Large intestine (tissue), 3 donors: Measurements from ENCODE around the gene GTPBP1. TPM values are rescaled to one million over a fixed set of nuclear protein-coding genes. Genes with fewer than 3 reads are reported as not detected.

Experiments
- DNase-seq, 2 donors: peaks; one replicate each; pipeline versions ENCODE4 v3.0.0 to v3.0.0-alpha.2; 2013
- H3K27ac ChIP-seq: one replicate; pipeline ENCODE4 v1.5.1; 2013; ENCODE audit warnings: low read length
- H3K27me3 ChIP-seq: 2 replicates; pipeline ENCODE4 v1.6.1; 2013; ENCODE audit warnings: low read length; ENCODE audit not compliant: control insufficient read depth, insufficient read depth
- H3K36me3 ChIP-seq: 2 replicates; pipeline ENCODE4 v1.6.1; 2013; ENCODE audit warnings: low read length; ENCODE audit not compliant: control insufficient read depth, insufficient read depth
- H3K4me1 ChIP-seq: one replicate; pipeline ENCODE4 v1.6.1; 2013; ENCODE audit warnings: low read length; ENCODE audit not compliant: control insufficient read depth, insufficient read depth
- H3K4me3 ChIP-seq: one replicate; pipeline ENCODE4 v1.5.1; 2013; ENCODE audit warnings: low read length
- H3K9me3 ChIP-seq: one replicate; pipeline ENCODE4 v1.6.1; 2013; ENCODE audit warnings: mild to moderate bottlenecking, low read depth, low read length, moderate library complexity; ENCODE audit not compliant: control insufficient read depth
- WGBS: methylation state at CpG from one replicate; pipeline ENCODE4 v1.1.5; 2013; ENCODE audit warnings: low lambda C conversion rate; ENCODE audit not compliant: insufficient coverage; 5-methylcytosine and 5-hydroxymethylcytosine counted together
- polyA plus RNA-seq: library from polyadenylated mRNA; unstranded; fragments of 120-200 nt; gene quantifications from one replicate; pipeline ENCODE4 v1.2.1, GENCODE V29; 2013

GTPBP1 gene
- polyA plus RNA-seq, 1 donor: 57.4 TPM

- Histone ChIP-seq H3K9me3 (no peaks in the 10 kb centered on the region), H3K4me3 (no peak overlapping the region), H3K27ac (no peak overlapping the region), H3K4me1 (no peaks in the 10 kb centered on the region), H3K27me3 (no peaks in the 10 kb centered on the region), H3K36me3 (peaks cover 94% of the 10 kb centered on the region)
- DNase-seq: no peak
- WGBS: 80% methylated on average over 1 of the region's 3 CpGs
These were observed 19.3 kb downstream of the GTPBP1 start for GRCh38 chr22:38724926-38725571.

- WGBS: no CpG with 5 or more reads among the region's 18 CpGs
- H3K9me3 ChIP-seq: no peaks in the 10 kb centered on the region
- no peaks in the 10 kb centered on the region for H3K27me3 ChIP-seq
- no peak overlapping the region for H3K27ac ChIP-seq
- no peaks in the 10 kb centered on the region for H3K4me1 ChIP-seq
- peaks cover 98% of the 10 kb centered on the region for H3K36me3 ChIP-seq
- DNase-seq: no peak
- no peak overlapping the region for H3K4me3 ChIP-seq
These were observed 20.3 kb downstream of the GTPBP1 start for GRCh38 chr22:38725900-38726655.

- Histone ChIP-seq H3K9me3 (no peaks in the 10 kb centered on the region), H3K27me3 (no peaks in the 10 kb centered on the region), H3K4me3 (no peak overlapping the region), H3K36me3 (peaks cover 99% of the 10 kb centered on the region), H3K27ac (no peak overlapping the region), H3K4me1 (no peaks in the 10 kb centered on the region)
- WGBS: no CpG with 5 or more reads among the region's 12 CpGs
- DNase-seq: no peak
These were observed 21.4 kb downstream of the GTPBP1 start for GRCh38 chr22:38727123-38727522.

GRCh38 chr22:38727530-38728451 lies 22.0 kb downstream of the GTPBP1 start:
- no peaks in the 10 kb centered on the region for H3K9me3 ChIP-seq
- peaks cover 95% of the 10 kb centered on the region for H3K36me3 ChIP-seq
- H3K4me1 ChIP-seq: no peaks in the 10 kb centered on the region
- no peak for DNase-seq
- H3K4me3 ChIP-seq: no peak overlapping the region
- no peaks in the 10 kb centered on the region for H3K27me3 ChIP-seq
- H3K27ac ChIP-seq: no peak overlapping the region
- no CpG with 5 or more reads among the region's 15 CpGs for WGBS

- DNase-seq: no peak
- no peak overlapping the region for H3K4me3 ChIP-seq
- WGBS: no CpG with 5 or more reads among the region's 18 CpGs
- peaks cover 11% of the 10 kb centered on the region for H3K4me1 ChIP-seq
- H3K27me3 ChIP-seq: no peaks in the 10 kb centered on the region
- no peaks in the 10 kb centered on the region for H3K9me3 ChIP-seq
- no peak overlapping the region for H3K27ac ChIP-seq
- peaks cover 92% of the 10 kb centered on the region for H3K36me3 ChIP-seq
These were observed 23.4 kb downstream of the GTPBP1 start for GRCh38 chr22:38728871-38729796.

GRCh38 chr22:38729946-38730345 lies 24.2 kb downstream of the GTPBP1 start:
- no peaks in the 10 kb centered on the region for H3K27me3 ChIP-seq
- H3K4me3 ChIP-seq: no peak overlapping the region
- DNase-seq: no peak
- H3K27ac ChIP-seq: no peak overlapping the region
- peaks cover 15% of the 10 kb centered on the region for H3K4me1 ChIP-seq
- 90% methylated on average over 2 of the region's 6 CpGs for WGBS
- H3K9me3 ChIP-seq: no peaks in the 10 kb centered on the region
- peaks cover 92% of the 10 kb centered on the region for H3K36me3 ChIP-seq

GRCh38 chr22:38730411-38730871 lies 24.7 kb downstream of the GTPBP1 start:
- peaks cover 92% of the 10 kb centered on the region for H3K36me3 ChIP-seq
- H3K9me3 ChIP-seq: no peaks in the 10 kb centered on the region
- H3K27ac ChIP-seq: no peak overlapping the region
- DNase-seq: no peak
- peaks cover 15% of the 10 kb centered on the region for H3K4me1 ChIP-seq
- no peaks in the 10 kb centered on the region for H3K27me3 ChIP-seq
- no peak overlapping the region for H3K4me3 ChIP-seq
- no CpG with 5 or more reads among the region's 13 CpGs for WGBS

GRCh38 chr22:38731703-38732161 lies 26.0 kb downstream of the GTPBP1 start:
- DNase-seq: no peak
- peaks cover 92% of the 10 kb centered on the region for H3K36me3 ChIP-seq
- no peak overlapping the region for H3K27ac ChIP-seq
- no peaks in the 10 kb centered on the region for H3K9me3 ChIP-seq
- H3K4me1 ChIP-seq: peaks cover 15% of the 10 kb centered on the region
- no CpG with 5 or more reads among the region's 6 CpGs for WGBS
- H3K27me3 ChIP-seq: no peaks in the 10 kb centered on the region
- H3K4me3 ChIP-seq: no peak overlapping the region

- no peak overlapping the region for H3K27ac ChIP-seq
- DNase-seq: no peak
These were observed 26.6 kb downstream of the GTPBP1 start for GRCh38 chr22:38732251-38732815.

More at GRCh38 chr22:38732251-38732815, 26.6 kb downstream of the GTPBP1 start:
- no CpG with 5 or more reads among the region's 13 CpGs for WGBS
- H3K4me1 ChIP-seq: peaks cover 15% of the 10 kb centered on the region
- H3K4me3 ChIP-seq: no peak overlapping the region
- H3K27me3 ChIP-seq: no peaks in the 10 kb centered on the region
- H3K9me3 ChIP-seq: no peaks in the 10 kb centered on the region
- H3K36me3 ChIP-seq: peaks cover 92% of the 10 kb centered on the region
